Body of pancreas (tissue), 4 donors: Measurements from ENCODE around the gene RIMBP2. TPM values are rescaled to one million over a fixed set of nuclear protein-coding genes. Genes with fewer than 3 reads are reported as not detected.

Experiments used
- ATAC-seq: fragments of 150-250 bp; one replicate; pipeline ENCODE4 v1.9.1; 2016
- DNase-seq, 4 donors: peaks; one replicate each; pipeline ENCODE4 v3.0.0-alpha.2; 2019
- H3K27ac ChIP-seq, 4 donors: fragments of 200-600 bp; sonication (generic); 1 replicate in 3 of 4; 2 replicates in 1 of 4; pipeline versions ENCODE4 v1.5.1 to v1.6.1; 2016 to 2019; ENCODE audit warnings: mild to moderate bottlenecking in 1 of 4, mixed read lengths in 1 of 4, moderate library complexity in 1 of 4
- H3K27me3 ChIP-seq, 2 donors: fragments of 200-600 bp; sonication (generic); one replicate each; pipeline ENCODE4 v1.6.0; 2016; ENCODE audit warnings: mild to moderate bottlenecking in 1 of 2
- H3K36me3 ChIP-seq, 2 donors: fragments of 200-600 bp; sonication (generic); replicated peaks in 1 of 2; 2 replicates each; pipeline ENCODE4 v1.5.1; 2016; ENCODE audit warnings: low read depth in 2 of 2; ENCODE audit not compliant: insufficient read depth in 1 of 2
- H3K4me1 ChIP-seq: fragments of 200-600 bp; sonication (generic); one replicate; pipeline ENCODE4 v1.6.0; 2016
- H3K4me3 ChIP-seq, 2 donors: fragments of 200-600 bp; sonication (generic); 1 replicate in 1 of 2; 2 replicates in 1 of 2; pipeline ENCODE4 v1.5.1; 2016 to 2019
- H3K9me3 ChIP-seq, 3 donors: fragments of 200-600 bp; sonication (generic); 1 replicate in 2 of 3; 2 replicates in 1 of 3; pipeline ENCODE4 v1.5.1; 2016
- POLR2A ChIP-seq, 3 donors: fragments of 450-650 bp; IDR thresholded peaks; one replicate each; pipeline ENCODE4 v1.6.1; 2016; ENCODE audit warnings: antibody characterized with exemption in 3 of 3, mild to moderate bottlenecking in 2 of 3
- WGBS, 2 donors: methylation state at CpG; one replicate each; pipeline ENCODE4 v1.1.5; 2017; 5-methylcytosine and 5-hydroxymethylcytosine counted together
- intact Hi-C: fragments of 100-400 bp; cut with DNase I; formaldehyde crosslinking; loops from one replicate; pipeline ENCODE4 v1.15.1; 2023
- total RNA-seq, 2 donors: library from RNA; depleted of rRNA; stranded (reverse); fragments of >200 nt; gene quantifications; one replicate each; pipeline ENCODE4 v1.1.0, GENCODE V29; 2016
- TF ChIP-seq, protein P1 (sequence below), 7 experiments: fragments of 450-650 bp in 4 of 7; fragments of 200-600 bp in 3 of 7; sonication (generic) in 3 of 7; IDR thresholded peaks; one replicate each; pipeline ENCODE4 v1.5.1; 2016 to 2019; ENCODE audit warnings: antibody characterized with exemption in 7 of 7

Gene RIMBP2
- total RNA-seq, 2 donors from 2014 or later: 7.3 to 27.4 TPM

DNA sequence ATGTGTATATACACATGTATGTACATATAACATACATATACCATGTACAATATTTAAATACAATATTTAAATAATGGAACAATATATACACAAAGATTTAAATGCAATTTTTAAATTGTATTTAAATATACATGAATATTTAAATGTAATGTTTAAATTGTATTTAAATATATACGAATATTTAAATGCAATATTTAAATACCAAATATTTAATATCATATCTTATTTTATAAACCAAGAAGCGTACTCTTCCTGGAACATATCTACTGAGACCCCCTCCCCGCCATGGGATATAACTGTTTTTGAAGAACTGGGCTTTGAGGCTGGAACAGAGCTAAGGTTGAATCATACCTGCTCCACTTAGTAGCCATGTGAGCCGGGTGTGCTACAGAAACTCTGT is 29.8 kb upstream of the RIMBP2 start:
- DNase-seq (no peak), ATAC-seq (no peak)
- H3K9me3 ChIP-seq: no peaks in the 10 kb centered on the region
- H3K27ac ChIP-seq: no peak overlapping the region
- H3K27me3 ChIP-seq: no peaks in the 10 kb centered on the region
- 64 to 75% methylated on average over 4 of the region's 4 CpGs for WGBS, 2 donors
- intact Hi-C loops: no loop called here
- no peaks in the 10 kb centered on the region for H3K36me3 ChIP-seq
- peaks cover 6% of the 10 kb centered on the region for H3K4me1 ChIP-seq
- no peak overlapping the region for H3K4me3 ChIP-seq
- no peak for TF ChIP-seq POLR2A (IDR thresholded peaks at IDR 0.05)
- TF ChIP-seq, protein P1, sequence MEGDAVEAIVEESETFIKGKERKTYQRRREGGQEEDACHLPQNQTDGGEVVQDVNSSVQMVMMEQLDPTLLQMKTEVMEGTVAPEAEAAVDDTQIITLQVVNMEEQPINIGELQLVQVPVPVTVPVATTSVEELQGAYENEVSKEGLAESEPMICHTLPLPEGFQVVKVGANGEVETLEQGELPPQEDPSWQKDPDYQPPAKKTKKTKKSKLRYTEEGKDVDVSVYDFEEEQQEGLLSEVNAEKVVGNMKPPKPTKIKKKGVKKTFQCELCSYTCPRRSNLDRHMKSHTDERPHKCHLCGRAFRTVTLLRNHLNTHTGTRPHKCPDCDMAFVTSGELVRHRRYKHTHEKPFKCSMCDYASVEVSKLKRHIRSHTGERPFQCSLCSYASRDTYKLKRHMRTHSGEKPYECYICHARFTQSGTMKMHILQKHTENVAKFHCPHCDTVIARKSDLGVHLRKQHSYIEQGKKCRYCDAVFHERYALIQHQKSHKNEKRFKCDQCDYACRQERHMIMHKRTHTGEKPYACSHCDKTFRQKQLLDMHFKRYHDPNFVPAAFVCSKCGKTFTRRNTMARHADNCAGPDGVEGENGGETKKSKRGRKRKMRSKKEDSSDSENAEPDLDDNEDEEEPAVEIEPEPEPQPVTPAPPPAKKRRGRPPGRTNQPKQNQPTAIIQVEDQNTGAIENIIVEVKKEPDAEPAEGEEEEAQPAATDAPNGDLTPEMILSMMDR (IDR thresholded peaks at IDR 0.05): no peak

DNA sequence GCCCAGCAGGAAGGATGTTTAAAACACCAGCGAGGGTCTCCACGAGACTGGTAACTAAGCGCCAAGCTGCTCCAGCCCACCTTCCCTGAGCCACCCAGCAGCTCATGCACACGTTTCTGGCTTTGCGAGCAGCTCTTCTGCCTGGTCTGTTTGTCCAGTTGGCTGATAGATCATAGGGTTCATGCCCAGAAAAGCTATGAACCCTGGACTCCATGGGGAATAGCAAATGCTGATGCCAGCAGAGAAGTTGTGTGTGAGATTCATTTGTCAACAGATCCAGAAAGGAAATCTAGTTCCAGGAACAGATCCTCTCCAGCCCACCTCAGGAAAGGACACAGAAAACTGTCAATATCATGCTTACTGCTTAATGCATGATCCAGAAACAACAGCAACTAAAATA is 28.2 kb upstream of the RIMBP2 start:
- peaks cover 6% of the 10 kb centered on the region for H3K4me1 ChIP-seq
- TF ChIP-seq, protein P1 (IDR thresholded peaks at IDR 0.05): no peak
- TF ChIP-seq POLR2A (IDR thresholded peaks at IDR 0.05): no peak
- no peaks in the 10 kb centered on the region for H3K27me3 ChIP-seq
- no peak overlapping the region for H3K27ac ChIP-seq
- WGBS, 2 donors: 59 to 79% methylated on average over 3 to 5 of the region's 5 CpGs
- no peak for DNase-seq
- H3K9me3 ChIP-seq: no peaks in the 10 kb centered on the region
- no peak overlapping the region for H3K4me3 ChIP-seq
- ATAC-seq: no peak
- H3K36me3 ChIP-seq: no peaks in the 10 kb centered on the region
- intact Hi-C loops: no loop called here

DNA sequence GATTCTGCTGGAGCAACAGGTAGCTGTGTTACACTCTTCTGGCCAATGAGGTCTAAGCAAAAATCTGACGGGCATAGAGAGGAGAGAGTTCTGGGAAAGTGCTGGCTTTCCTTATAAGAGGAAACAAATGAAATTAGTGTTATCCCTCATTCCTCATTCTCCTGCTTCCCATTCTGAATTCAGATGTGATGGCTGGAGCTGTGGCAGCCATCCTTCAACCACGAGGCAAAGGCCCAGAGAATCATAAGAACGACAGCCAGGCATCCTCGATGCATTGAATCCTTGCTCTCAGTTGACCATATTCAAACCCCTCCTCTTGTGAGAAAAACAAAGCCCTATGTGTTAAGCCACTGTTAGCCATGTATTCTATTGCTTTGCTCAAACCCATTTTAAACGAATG is 27.5 kb upstream of the RIMBP2 start:
- no peaks in the 10 kb centered on the region for H3K27me3 ChIP-seq
- ATAC-seq (no peak), DNase-seq (no peak)
- H3K4me3 ChIP-seq: no peak overlapping the region
- no peaks in the 10 kb centered on the region for H3K9me3 ChIP-seq
- intact Hi-C loops: no loop called here
- no peak overlapping the region for H3K27ac ChIP-seq
- 70 to 74% methylated on average over 5 of the region's 5 CpGs for WGBS, 2 donors
- TF ChIP-seq, protein P1 (IDR thresholded peaks at IDR 0.05): no peak
- no peak for TF ChIP-seq POLR2A (IDR thresholded peaks at IDR 0.05)
- H3K4me1 ChIP-seq: peaks cover 6% of the 10 kb centered on the region
- H3K36me3 ChIP-seq: no peaks in the 10 kb centered on the region

DNA sequence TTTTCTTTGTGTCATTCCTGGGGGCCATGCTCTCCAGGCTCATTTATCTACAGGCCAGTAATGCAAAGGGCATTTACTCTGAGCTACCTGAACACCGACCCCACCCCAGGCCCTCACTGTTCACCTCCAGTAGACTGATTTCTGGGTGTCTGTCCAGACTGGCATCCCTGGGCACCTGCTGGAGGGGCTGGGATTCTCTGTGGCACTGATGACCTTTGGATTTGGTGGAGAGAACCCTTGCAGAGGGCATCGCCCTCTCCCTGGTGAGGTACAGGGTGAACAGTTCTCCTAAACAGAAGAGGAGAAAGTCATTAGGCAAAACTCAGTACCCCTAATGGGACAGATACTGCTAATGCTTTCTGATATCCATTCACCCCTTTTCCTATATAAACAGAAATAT is 27.1 kb upstream of the RIMBP2 start:
- no peaks in the 10 kb centered on the region for H3K27me3 ChIP-seq
- TF ChIP-seq, protein P1 (IDR thresholded peaks at IDR 0.05): no peak
- TF ChIP-seq POLR2A (IDR thresholded peaks at IDR 0.05): no peak
- intact Hi-C loops: no loop called here
- H3K4me1 ChIP-seq: peaks cover 6% of the 10 kb centered on the region
- no peaks in the 10 kb centered on the region for H3K36me3 ChIP-seq
- WGBS, 2 donors: 49 to 67% methylated on average over 2 of the region's 2 CpGs
- no peak for ATAC-seq
- no peak overlapping the region for H3K27ac ChIP-seq
- H3K4me3 ChIP-seq: no peak overlapping the region
- no peaks in the 10 kb centered on the region for H3K9me3 ChIP-seq
- DNase-seq: no peak

DNA sequence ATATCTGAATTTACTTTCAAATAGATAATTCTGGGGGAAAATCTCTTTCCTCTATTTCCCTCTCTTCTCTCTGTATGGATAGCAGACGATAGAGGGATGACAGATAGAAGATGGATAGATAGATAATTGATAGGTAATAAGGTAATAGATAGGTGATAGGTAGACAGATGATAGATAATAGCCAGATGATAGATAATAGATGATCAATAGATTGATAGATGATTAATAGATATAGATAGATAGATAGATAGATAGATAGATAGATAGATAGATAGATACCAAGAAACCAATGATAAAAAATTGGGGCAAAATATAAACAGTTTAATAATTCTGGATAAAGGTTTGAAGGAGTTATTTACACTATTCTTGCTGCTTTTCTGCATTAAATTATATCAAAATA is 26.6 kb upstream of the RIMBP2 start:
- Histone ChIP-seq H3K27me3 (no peaks in the 10 kb centered on the region), H3K36me3 (no peaks in the 10 kb centered on the region), H3K9me3 (no peaks in the 10 kb centered on the region), H3K4me3 (no peak overlapping the region), H3K4me1 (peaks cover 1% of the 10 kb centered on the region), H3K27ac (no peak overlapping the region)
- no peak for DNase-seq
- ATAC-seq: no peak
- TF ChIP-seq, protein P1 (IDR thresholded peaks at IDR 0.05): no peak
- TF ChIP-seq POLR2A (IDR thresholded peaks at IDR 0.05): no peak
- intact Hi-C loops: no loop called here
- 45 to 49% methylated on average over 1 of the region's 1 CpG for whole genome bisulfite sequencing, 2 donors
